SU-DHL-6 (cell line): ENCODE data around the gene VPS9D1.

Experiments used
- H2AFZ ChIP-seq: fragments of 200-600 bp; sonication (generic); 2 replicates; pipeline ENCODE4 v1.6.1; 2014; ENCODE audit warnings: low read depth, mild to moderate bottlenecking, moderate library complexity, mixed read lengths, antibody characterized with exemption, low read length; ENCODE audit not compliant: severe bottlenecking
- H3F3A ChIP-seq: fragments of 200-600 bp; shearing (Covaris generic); 2 replicates; pipeline ENCODE4 v1.6.0; 2016; ENCODE audit warnings: antibody characterized with exemption, mild to moderate bottlenecking; ENCODE audit not compliant: insufficient read depth
- H3K27ac ChIP-seq: fragments of 200-600 bp; sonication (generic); 2 replicates; pipeline ENCODE4 v1.5.1; 2016; ENCODE audit warnings: low read depth, mild to moderate bottlenecking, low read length, moderate library complexity, mixed read lengths
- H3K27me3 ChIP-seq: fragments of 200-600 bp; sonication (generic), shearing (Covaris generic); 2 replicates; pipeline ENCODE4 v1.6.0; 2014; ENCODE audit warnings: mild to moderate bottlenecking, low read length
- H3K36me3 ChIP-seq: fragments of 200-600 bp; sonication (generic); 2 replicates; pipeline ENCODE4 v1.6.1; 2014; ENCODE audit warnings: mild to moderate bottlenecking, low read length, mixed read lengths
- H3K4me2 ChIP-seq: fragments of 300-600, 200-600 bp; shearing (Covaris generic), sonication (generic); 2 replicates; pipeline ENCODE4 v1.6.0; 2014; ENCODE audit warnings: low read length, low read depth, mild to moderate bottlenecking; ENCODE audit not compliant: poor library complexity, severe bottlenecking
- H3K4me3 ChIP-seq: fragments of 200-600 bp; sonication (generic); 2 replicates; pipeline ENCODE4 v1.5.1; 2014; ENCODE audit warnings: antibody characterized with exemption, low read length, mild to moderate bottlenecking, mixed read lengths; ENCODE audit not compliant: insufficient read depth, poor library complexity, severe bottlenecking
- H3K79me2 ChIP-seq: fragments of 200-600 bp; sonication (generic); 2 replicates; pipeline ENCODE4 v1.6.1; 2014; ENCODE audit warnings: mild to moderate bottlenecking, low read length, moderate library complexity; ENCODE audit not compliant: insufficient read depth
- H3K9ac ChIP-seq: fragments of 200-600 bp; sonication (generic); 2 replicates; pipeline ENCODE4 v1.7.0; 2014; ENCODE audit warnings: mild to moderate bottlenecking, low read length
- H3K9me2 ChIP-seq: fragments of 200-600 bp; sonication (generic); replicated peaks from 2 replicates; pipeline ENCODE4 v1.6.1; 2014; ENCODE audit warnings: low read length; ENCODE audit not compliant: insufficient read depth
- H3K9me3 ChIP-seq: fragments of 200-600 bp; sonication (generic); 2 replicates; pipeline ENCODE4 v1.6.1; 2014; ENCODE audit warnings: low read length, mixed read lengths; ENCODE audit not compliant: insufficient read depth
- H4K20me1 ChIP-seq: fragments of 200-600 bp; sonication (generic); 2 replicates; pipeline ENCODE4 v1.6.1; 2014; ENCODE audit warnings: low read depth, mild to moderate bottlenecking, antibody characterized with exemption, low read length, moderate library complexity, mixed read lengths
- CTCF ChIP-seq: fragments of 200-600 bp; sonication (generic); IDR thresholded peaks from one replicate; pipeline ENCODE4 v1.5.1; 2017; ENCODE audit warnings: antibody characterized with exemption, mild to moderate bottlenecking, low read length, moderate library complexity; ENCODE audit not compliant: insufficient read depth, poor library complexity, severe bottlenecking
- EZH2phosphoT487 ChIP-seq: fragments of 200-600 bp; sonication (generic), shearing (Covaris generic); conservative IDR thresholded peaks from 2 replicates; pipeline ENCODE4 v1.6.1; 2018; ENCODE audit warnings: mild to moderate bottlenecking, antibody characterized with exemption, low read length, moderate library complexity, mixed read lengths

The VPS9D1 gene

GRCh38 chr16:89764711-89765201 is 44.1 kb upstream of the VPS9D1 start:
- Histone ChIP-seq H3K9me3 (no peaks in the 10 kb centered on the region), H4K20me1 (no peaks in the 10 kb centered on the region; the same call in 1 of the 2 replicates), H3K9me2 (no peaks in the 10 kb centered on the region), H3K79me2 (peaks cover 3% of the 10 kb centered on the region; the same call in 1 of the 2 replicates), H3K27ac (peak overlapping the region; percentile 65), H3F3A (no peaks in the 10 kb centered on the region), H3K9ac (peak overlapping the region; percentile 24; the same call in 1 of the 2 replicates), H3K4me3 (no peak overlapping the region), H3K36me3 (peaks cover 28% of the 10 kb centered on the region), H3K4me2 (peak overlapping the region; percentile 15), H2AFZ (no peak overlapping the region), H3K27me3 (no peaks in the 10 kb centered on the region)
- TF ChIP-seq EZH2phosphoT487 (no peak), CTCF (no peak)

- no peaks in the 10 kb centered on the region for H3K9me2 ChIP-seq
- no peaks in the 10 kb centered on the region for H3F3A ChIP-seq
- H3K4me3 ChIP-seq = no peak overlapping the region
- no peaks in the 10 kb centered on the region for H3K27me3 ChIP-seq
- H3K9me3 ChIP-seq = no peaks in the 10 kb centered on the region
- peaks cover 9% of the 10 kb centered on the region; the same call in 1 of the 2 replicates for H3K79me2 ChIP-seq
- H3K36me3 ChIP-seq = peaks cover 27% of the 10 kb centered on the region
- H3K4me2 ChIP-seq = no peak overlapping the region
- TF ChIP-seq CTCF (no peak), EZH2phosphoT487 (no peak)
- H4K20me1 ChIP-seq = no peaks in the 10 kb centered on the region; the same call in 1 of the 2 replicates
- H3K9ac ChIP-seq = no peak overlapping the region
- no peak overlapping the region for H3K27ac ChIP-seq
- no peak overlapping the region for H2AFZ ChIP-seq
Measured at GRCh38 chr16:89761304-89761922, 40.7 kb upstream of the VPS9D1 start.

GRCh38 chr16:89759746-89760340 is 39.1 kb upstream of the VPS9D1 start:
- Histone ChIP-seq H3F3A (no peaks in the 10 kb centered on the region), H2AFZ (no peak overlapping the region), H3K4me3 (no peak overlapping the region), H3K9me3 (no peaks in the 10 kb centered on the region), H3K79me2 (peaks cover 13% of the 10 kb centered on the region; the same call in 1 of the 2 replicates), H3K36me3 (peaks cover 27% of the 10 kb centered on the region), H3K27me3 (no peaks in the 10 kb centered on the region), H3K27ac (no peak overlapping the region), H3K4me2 (no peak overlapping the region), H3K9me2 (no peaks in the 10 kb centered on the region), H4K20me1 (peaks cover 3% of the 10 kb centered on the region; the same call in 1 of the 2 replicates), H3K9ac (no peak overlapping the region)
- no peak for TF ChIP-seq CTCF
- no peak for TF ChIP-seq EZH2phosphoT487
